Measurements from ENCODE around the gene PPP3CB. TPM values are rescaled to one million over a fixed set of nuclear protein-coding genes. Genes with fewer than 3 reads are reported as not detected.

The PPP3CB gene
- total RNA-seq, 2 donors from 2014 or later, result 40.7 to 44.2 TPM

DNA sequence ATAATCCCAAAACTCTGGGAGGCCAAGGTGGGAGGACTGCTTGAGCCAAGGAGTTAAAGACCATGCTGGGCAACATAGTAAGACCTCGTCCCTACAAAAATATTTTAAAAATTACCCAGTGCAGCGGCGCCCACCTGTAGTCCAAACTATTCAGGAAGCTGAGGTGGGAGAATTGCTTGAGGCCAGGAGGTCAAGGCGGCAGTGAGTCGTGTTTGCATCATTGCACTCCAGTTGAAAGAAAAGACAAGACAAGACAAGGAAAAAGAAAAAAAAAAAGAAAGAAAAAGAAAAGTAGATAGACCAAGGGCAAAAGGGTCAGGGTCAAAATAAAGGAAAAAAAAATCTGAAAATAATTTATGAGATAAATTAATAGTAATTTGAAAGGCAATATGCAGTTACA lies 87.8 kb downstream of the PPP3CB start:
- DNase-seq (ENCODE audit: low spot score), result no peak
- TF ChIP-seq, protein P1, sequence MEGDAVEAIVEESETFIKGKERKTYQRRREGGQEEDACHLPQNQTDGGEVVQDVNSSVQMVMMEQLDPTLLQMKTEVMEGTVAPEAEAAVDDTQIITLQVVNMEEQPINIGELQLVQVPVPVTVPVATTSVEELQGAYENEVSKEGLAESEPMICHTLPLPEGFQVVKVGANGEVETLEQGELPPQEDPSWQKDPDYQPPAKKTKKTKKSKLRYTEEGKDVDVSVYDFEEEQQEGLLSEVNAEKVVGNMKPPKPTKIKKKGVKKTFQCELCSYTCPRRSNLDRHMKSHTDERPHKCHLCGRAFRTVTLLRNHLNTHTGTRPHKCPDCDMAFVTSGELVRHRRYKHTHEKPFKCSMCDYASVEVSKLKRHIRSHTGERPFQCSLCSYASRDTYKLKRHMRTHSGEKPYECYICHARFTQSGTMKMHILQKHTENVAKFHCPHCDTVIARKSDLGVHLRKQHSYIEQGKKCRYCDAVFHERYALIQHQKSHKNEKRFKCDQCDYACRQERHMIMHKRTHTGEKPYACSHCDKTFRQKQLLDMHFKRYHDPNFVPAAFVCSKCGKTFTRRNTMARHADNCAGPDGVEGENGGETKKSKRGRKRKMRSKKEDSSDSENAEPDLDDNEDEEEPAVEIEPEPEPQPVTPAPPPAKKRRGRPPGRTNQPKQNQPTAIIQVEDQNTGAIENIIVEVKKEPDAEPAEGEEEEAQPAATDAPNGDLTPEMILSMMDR (IDR thresholded peaks at IDR 0.05), result no peak
- H3K36me3 ChIP-seq, result peaks cover 5% of the 10 kb centered on the region
- no peaks in the 10 kb centered on the region for H3K27me3 ChIP-seq
- H3K27ac ChIP-seq, result no peak overlapping the region
- H3K4me1 ChIP-seq, result peaks cover 0 to 25% of the 10 kb centered on the region in 2 donors
- no peak overlapping the region for H3K4me3 ChIP-seq
- H3K9me3 ChIP-seq, result no peaks in the 10 kb centered on the region

DNA sequence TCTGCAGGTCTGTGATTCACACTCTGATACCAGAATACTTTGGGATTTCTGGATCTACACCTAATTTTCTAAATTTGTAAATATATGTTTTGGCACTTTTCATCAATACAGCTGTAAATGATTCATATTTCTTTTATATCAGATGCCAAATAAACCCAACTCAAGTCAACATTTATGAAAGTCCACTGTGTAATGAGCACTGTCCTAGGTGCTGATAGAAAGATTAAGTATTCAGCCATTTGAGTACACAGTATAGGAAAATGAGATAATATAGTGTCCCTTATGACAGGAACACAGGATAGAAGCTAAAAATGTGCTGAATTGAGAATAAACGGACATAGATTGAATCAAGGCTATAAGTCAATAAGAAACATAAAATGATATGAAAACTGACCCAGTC lies 88.3 kb downstream of the PPP3CB start:
- Histone ChIP-seq H3K27ac (no peak overlapping the region), H3K4me1 (peaks cover 0 to 19% of the 10 kb centered on the region in 2 donors), H3K9me3 (no peaks in the 10 kb centered on the region), H3K4me3 (no peak overlapping the region), H3K36me3 (peaks cover 5% of the 10 kb centered on the region), H3K27me3 (no peaks in the 10 kb centered on the region)
- DNase-seq (ENCODE audit: low spot score), result no peak
- TF ChIP-seq, protein P1 (IDR thresholded peaks at IDR 0.05), result no peak

DNA sequence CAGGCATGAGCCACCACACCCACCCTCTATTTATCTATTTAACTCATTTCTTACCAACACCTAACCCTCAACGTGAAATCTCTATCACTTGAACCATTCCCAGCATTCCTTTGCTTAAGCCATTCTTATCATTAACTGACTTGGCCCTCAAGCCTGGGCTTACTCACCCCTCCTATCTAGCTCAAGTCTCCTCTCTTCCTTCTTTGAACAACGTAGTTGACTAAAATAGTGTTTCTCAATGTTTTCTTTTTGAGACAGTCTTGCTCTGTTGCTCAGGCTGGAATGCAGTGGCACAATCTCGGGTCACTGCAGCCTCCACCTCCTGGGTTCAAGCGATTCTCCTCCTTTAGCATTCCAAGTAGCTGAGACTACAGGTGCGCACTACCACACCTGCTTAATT lies 89.0 kb downstream of the PPP3CB start:
- Histone ChIP-seq H3K27me3 (no peaks in the 10 kb centered on the region), H3K27ac (no peak overlapping the region), H3K36me3 (peaks cover 5% of the 10 kb centered on the region), H3K9me3 (no peaks in the 10 kb centered on the region), H3K4me1 (peaks cover 0 to 13% of the 10 kb centered on the region in 2 donors), H3K4me3 (no peak overlapping the region)
- TF ChIP-seq, protein P1 (IDR thresholded peaks at IDR 0.05), result no peak
- DNase-seq (ENCODE audit: low spot score), result no peak

DNA sequence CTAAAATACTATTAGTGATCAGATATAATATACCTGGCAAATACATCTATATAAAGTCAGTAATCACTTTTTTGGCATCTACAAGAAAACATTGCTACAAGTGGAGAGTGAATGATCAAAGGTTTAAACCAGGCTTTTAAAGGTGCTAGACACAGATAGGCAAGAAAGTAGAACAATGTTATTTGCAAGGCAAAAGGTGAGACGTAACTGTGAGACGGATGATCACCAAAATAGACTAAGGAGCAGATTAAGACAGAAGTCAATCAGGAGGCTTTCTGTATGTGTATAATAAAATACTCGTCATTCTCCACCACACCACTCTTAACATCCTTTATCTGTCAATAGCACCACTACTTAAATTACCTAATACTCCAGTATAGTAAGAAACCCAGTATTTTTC lies 90.3 kb downstream of the PPP3CB start:
- Histone ChIP-seq H3K27me3 (no peaks in the 10 kb centered on the region), H3K36me3 (peaks cover 5% of the 10 kb centered on the region), H3K4me1 (peaks cover 0 to 11% of the 10 kb centered on the region in 2 donors), H3K4me3 (no peak overlapping the region), H3K9me3 (no peaks in the 10 kb centered on the region), H3K27ac (no peak overlapping the region)
- no peak for DNase-seq (ENCODE audit: low spot score)
- TF ChIP-seq, protein P1 (IDR thresholded peaks at IDR 0.05), result no peak

DNA sequence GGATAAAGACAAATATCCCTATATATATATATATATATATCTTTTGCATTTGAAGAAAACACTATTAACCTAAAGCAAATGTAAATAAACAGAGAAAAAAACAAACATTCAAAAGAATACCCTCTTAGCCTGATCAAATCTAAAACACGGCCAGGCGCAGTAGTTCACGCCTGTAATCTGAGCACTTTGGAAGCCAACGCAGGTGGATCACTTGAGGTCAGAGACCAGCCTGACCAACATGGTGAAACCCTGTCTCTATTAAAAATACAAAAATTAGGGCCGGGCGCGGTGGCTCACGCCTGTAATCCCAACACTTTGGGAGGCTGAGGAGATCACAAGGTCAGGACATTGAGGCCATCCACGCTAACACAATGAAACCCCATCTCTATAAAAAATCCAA lies 91.1 kb downstream of the PPP3CB start:
- H3K9me3 ChIP-seq, result no peaks in the 10 kb centered on the region
- no peaks in the 10 kb centered on the region for H3K27me3 ChIP-seq
- no peak overlapping the region for H3K4me3 ChIP-seq
- peaks cover 0 to 11% of the 10 kb centered on the region in 2 donors for H3K4me1 ChIP-seq
- H3K36me3 ChIP-seq, result peaks cover 5% of the 10 kb centered on the region
- H3K27ac ChIP-seq, result no peak overlapping the region
- no peak for DNase-seq (ENCODE audit: low spot score)
- TF ChIP-seq, protein P1 (IDR thresholded peaks at IDR 0.05), result no peak

DNA sequence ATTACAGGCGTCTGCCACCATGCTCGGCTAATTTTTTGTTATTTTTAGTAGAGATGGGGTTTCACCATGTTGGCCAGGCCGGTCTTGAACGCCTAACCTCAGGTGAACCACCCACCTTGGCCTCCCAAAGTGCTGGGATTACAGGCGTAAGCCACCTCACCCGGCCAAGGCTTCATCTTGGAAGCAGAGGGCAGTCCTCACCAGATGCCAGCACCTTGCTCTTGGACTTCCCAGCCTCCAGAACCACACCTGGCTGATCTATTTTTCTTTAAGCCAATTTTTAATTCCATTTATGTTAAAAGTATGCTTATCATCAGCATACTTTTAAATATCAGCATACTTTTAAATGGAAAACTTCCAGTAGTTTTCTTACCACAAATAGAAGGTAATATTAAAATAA lies 94.2 kb downstream of the PPP3CB start:
- Histone ChIP-seq H3K4me1 (peaks cover 0 to 2% of the 10 kb centered on the region in 2 donors), H3K36me3 (peaks cover 17% of the 10 kb centered on the region), H3K27me3 (no peaks in the 10 kb centered on the region), H3K27ac (no peak overlapping the region), H3K4me3 (no peak overlapping the region), H3K9me3 (no peaks in the 10 kb centered on the region)
- DNase-seq (ENCODE audit: low spot score), result no peak
- TF ChIP-seq, protein P1 (IDR thresholded peaks at IDR 0.05), result no peak

All from right atrium auricular region (tissue), 2 donors.